Smooth muscle cell (in vitro differentiated cells): Measurements from ENCODE around the gene HNF1B. TPM values are rescaled to one million over a fixed set of nuclear protein-coding genes. Genes with fewer than 3 reads are reported as not detected.

Source experiments
- DNase-seq: peaks from one replicate; lab custom pipeline; 2025; ENCODE audit not compliant: unreplicated experiment; lab: John Stamatoyannopoulos, UW
- H2AFZ ChIP-seq: fragments of 200-600 bp; sonication (generic); 2 replicates; pipeline ENCODE4 v1.6.0; 2016; ENCODE audit warnings: antibody characterized with exemption, low read depth, mild to moderate bottlenecking
- H3F3A ChIP-seq: fragments of 200-600 bp; sonication (generic); 2 replicates; pipeline ENCODE4 v1.6.0; 2017; ENCODE audit warnings: antibody characterized with exemption, low read depth
- H3K27ac ChIP-seq: fragments of 200-600 bp; sonication (generic); 2 replicates; pipeline ENCODE4 v1.5.1; 2016; ENCODE audit warnings: low read depth, mild to moderate bottlenecking
- H3K27me3 ChIP-seq: fragments of 200-600 bp; sonication (generic); 2 replicates; pipeline ENCODE4 v1.6.1; 2016; ENCODE audit warnings: low read depth, mild to moderate bottlenecking
- H3K36me3 ChIP-seq: fragments of 200-600 bp; sonication (generic); 2 replicates; pipeline ENCODE4 v1.5.1; 2016; ENCODE audit warnings: low read depth
- H3K4me1 ChIP-seq: fragments of 200-600 bp; sonication (generic); 2 replicates; pipeline ENCODE4 v1.5.1; 2016; ENCODE audit warnings: low read depth
- H3K4me2 ChIP-seq: fragments of 200-600 bp; sonication (generic); 2 replicates; pipeline ENCODE4 v1.6.0; 2016; ENCODE audit warnings: mild to moderate bottlenecking
- H3K4me3 ChIP-seq: fragments of 200-600 bp; sonication (generic); 2 replicates; pipeline ENCODE4 v1.5.1; 2016; ENCODE audit warnings: mild to moderate bottlenecking
- H3K79me2 ChIP-seq: fragments of 200-600 bp; sonication (generic); 2 replicates; pipeline ENCODE4 v1.6.0; 2016; ENCODE audit warnings: low read depth, mild to moderate bottlenecking
- H3K9ac ChIP-seq: fragments of 200-600 bp; sonication (generic); 2 replicates; pipeline ENCODE4 v1.6.0; 2016; ENCODE audit warnings: low read depth
- H3K9me3 ChIP-seq: fragments of 200-600 bp; sonication (generic); replicated peaks from 2 replicates; pipeline ENCODE4 v1.5.1; 2016; ENCODE audit warnings: low read depth
- H4K20me1 ChIP-seq: fragments of 200-600 bp; sonication (generic); 2 replicates; pipeline ENCODE4 v1.6.0; 2016; ENCODE audit warnings: low read depth
- WGBS: methylation state at CpG from one replicate; pipeline ENCODE4 v1.1.7; 2016; ENCODE audit warnings: low lambda C conversion rate; 5-methylcytosine and 5-hydroxymethylcytosine counted together
- polyA plus RNA-seq: library from polyadenylated mRNA; unstranded; fragments of >200 nt; fragmentation: Nextera tagmentation; extraction: Ambion mirVana; gene quantifications from 2 replicates; pipeline ENCODE4 v1.2.1, GENCODE V29; 2016
- total RNA-seq: library from RNA; depleted of rRNA; stranded (reverse); fragments of >200 nt; gene quantifications from 2 replicates; pipeline ENCODE4 v1.2.3, GENCODE V29; 2014
- TF ChIP-seq, protein P1 (sequence below): fragments of 200-600 bp; sonication (generic); IDR thresholded peaks from 2 replicates; pipeline ENCODE4 v1.5.1; 2017; ENCODE audit warnings: borderline replicate concordance, mild to moderate bottlenecking, antibody characterized with exemption; ENCODE audit not compliant: insufficient read depth, poor library complexity, severe bottlenecking

Gene HNF1B
- total and polyA plus RNA-seq, 2 experiments from 2014 or later: not detected

DNA sequence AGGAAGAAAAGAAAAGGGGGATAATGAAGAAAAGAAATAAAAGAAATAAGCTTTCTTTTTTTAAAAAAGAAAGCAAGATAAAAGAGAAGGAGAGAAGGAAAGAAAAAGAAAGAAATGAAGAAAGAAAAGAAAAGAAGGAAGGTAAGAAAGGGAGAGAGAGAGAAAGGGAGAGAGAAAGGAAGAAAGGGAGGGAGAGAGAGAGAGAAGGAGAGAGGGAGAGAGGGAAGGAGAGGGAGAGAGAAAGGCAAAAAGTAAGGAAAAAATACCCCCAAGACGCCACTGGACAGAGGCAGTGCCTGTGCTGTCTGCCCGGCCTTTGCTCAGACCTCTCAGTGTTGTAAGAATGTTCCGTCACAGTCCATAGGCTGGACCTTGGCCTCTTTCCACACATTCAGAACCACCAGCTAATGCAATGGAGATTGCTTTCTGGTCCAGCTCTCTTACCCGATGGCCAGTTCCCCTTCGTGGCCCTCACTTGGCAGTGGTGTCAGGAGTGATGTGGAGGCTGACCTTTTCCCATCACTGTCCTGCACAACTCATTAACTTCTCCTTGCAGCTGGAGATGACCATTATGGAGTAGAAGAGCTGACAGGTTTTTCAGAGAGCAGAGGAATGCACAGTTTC, 14.3 kb upstream of the HNF1B start:
- no peak for DNase-seq
- Histone ChIP-seq H3K4me1 (no peaks in the 10 kb centered on the region), H2AFZ (no peak overlapping the region), H3K27ac (no peak overlapping the region), H3K79me2 (no peaks in the 10 kb centered on the region), H3K4me2 (no peak overlapping the region), H3K9me3 (no peaks in the 10 kb centered on the region), H3K36me3 (no peaks in the 10 kb centered on the region), H3K9ac (no peak overlapping the region), H4K20me1 (no peaks in the 10 kb centered on the region), H3K27me3 (peaks cover 33% of the 10 kb centered on the region), H3F3A (no peaks in the 10 kb centered on the region), H3K4me3 (no peak overlapping the region)
- WGBS: 90% methylated on average over 5 of the region's 5 CpGs
- TF ChIP-seq, protein P1, sequence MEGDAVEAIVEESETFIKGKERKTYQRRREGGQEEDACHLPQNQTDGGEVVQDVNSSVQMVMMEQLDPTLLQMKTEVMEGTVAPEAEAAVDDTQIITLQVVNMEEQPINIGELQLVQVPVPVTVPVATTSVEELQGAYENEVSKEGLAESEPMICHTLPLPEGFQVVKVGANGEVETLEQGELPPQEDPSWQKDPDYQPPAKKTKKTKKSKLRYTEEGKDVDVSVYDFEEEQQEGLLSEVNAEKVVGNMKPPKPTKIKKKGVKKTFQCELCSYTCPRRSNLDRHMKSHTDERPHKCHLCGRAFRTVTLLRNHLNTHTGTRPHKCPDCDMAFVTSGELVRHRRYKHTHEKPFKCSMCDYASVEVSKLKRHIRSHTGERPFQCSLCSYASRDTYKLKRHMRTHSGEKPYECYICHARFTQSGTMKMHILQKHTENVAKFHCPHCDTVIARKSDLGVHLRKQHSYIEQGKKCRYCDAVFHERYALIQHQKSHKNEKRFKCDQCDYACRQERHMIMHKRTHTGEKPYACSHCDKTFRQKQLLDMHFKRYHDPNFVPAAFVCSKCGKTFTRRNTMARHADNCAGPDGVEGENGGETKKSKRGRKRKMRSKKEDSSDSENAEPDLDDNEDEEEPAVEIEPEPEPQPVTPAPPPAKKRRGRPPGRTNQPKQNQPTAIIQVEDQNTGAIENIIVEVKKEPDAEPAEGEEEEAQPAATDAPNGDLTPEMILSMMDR: no peak

DNA sequence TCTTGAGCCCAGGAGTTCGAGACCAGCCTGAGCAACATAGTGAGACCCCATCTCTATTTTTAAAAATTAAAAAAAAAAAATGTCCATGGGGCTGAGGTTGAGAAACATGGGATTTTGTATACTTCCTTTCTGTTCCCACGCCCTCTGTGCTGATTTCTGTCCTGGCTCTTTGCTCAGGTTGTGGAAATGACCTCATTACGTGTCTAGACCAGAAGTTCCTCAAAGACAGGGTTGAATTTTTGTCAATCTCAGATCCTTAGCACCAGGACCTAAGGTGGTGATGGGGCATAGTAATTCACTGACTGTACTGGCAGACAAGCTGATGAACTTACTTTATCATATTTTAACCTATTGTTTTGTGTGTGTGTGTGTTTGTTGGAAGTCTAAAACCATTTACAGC, 11.2 kb upstream of the HNF1B start:
- no peak overlapping the region for H3K9ac ChIP-seq
- peaks cover 14% of the 10 kb centered on the region for H3K27me3 ChIP-seq
- H3K4me2 ChIP-seq: no peak overlapping the region
- no peak overlapping the region for H3K27ac ChIP-seq
- no peaks in the 10 kb centered on the region for H3K9me3 ChIP-seq
- H3K4me1 ChIP-seq: no peaks in the 10 kb centered on the region
- no peaks in the 10 kb centered on the region for H3K36me3 ChIP-seq
- H2AFZ ChIP-seq: no peak overlapping the region
- no peak for DNase-seq
- H3F3A ChIP-seq: no peaks in the 10 kb centered on the region
- TF ChIP-seq, protein P1: no peak
- no peaks in the 10 kb centered on the region for H4K20me1 ChIP-seq
- WGBS: 92% methylated on average over 3 of the region's 3 CpGs
- H3K4me3 ChIP-seq: no peak overlapping the region
- H3K79me2 ChIP-seq: no peaks in the 10 kb centered on the region

DNA sequence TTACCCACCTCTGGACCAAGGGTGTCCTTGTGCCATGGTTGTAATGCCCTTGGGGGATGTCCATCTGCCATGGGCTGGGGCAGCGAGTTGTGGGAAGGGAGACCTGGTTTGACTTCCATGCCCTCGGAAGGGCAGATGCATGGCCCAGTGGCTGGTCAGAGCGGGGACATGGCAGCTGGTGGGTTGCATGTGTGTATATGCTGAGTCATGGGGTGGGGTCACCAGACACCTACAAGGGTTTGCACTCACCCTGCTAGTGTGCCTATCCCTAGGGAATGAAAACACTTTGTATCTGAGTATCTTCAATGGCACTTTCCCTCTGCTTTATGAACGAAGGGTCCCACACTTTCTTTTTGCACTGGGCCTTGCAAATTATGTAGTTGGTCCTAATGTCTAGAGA, 10.6 kb upstream of the HNF1B start:
- no peak for DNase-seq
- Histone ChIP-seq H3F3A (no peaks in the 10 kb centered on the region), H3K27ac (no peak overlapping the region), H3K79me2 (no peaks in the 10 kb centered on the region), H3K4me3 (no peak overlapping the region), H3K9me3 (no peaks in the 10 kb centered on the region), H4K20me1 (no peaks in the 10 kb centered on the region), H3K36me3 (no peaks in the 10 kb centered on the region), H3K4me2 (no peak overlapping the region), H3K27me3 (peaks cover 19% of the 10 kb centered on the region), H3K4me1 (no peaks in the 10 kb centered on the region), H2AFZ (no peak overlapping the region), H3K9ac (no peak overlapping the region)
- WGBS: 90% methylated on average over 4 of the region's 4 CpGs
- TF ChIP-seq, protein P1: no peak

DNA sequence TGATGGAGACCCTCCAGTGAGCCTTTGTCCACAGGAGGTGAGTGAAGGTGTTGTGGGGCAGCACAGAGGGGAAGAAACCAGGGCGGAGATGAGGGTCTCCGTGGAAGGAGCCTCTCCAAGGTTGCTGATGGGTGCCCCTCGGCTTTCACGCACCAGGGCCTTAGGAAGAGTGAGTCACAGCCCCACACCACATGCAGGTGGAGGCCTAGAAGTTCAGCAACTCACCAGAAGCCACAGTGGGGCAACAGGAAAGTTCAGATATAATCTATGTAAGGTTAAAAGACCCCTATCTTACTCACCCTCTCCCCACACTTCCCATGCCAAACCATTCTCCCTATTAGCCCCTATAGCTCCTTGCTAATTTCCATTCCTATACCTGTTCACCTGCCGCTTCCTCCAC, 9.5 kb upstream of the HNF1B start:
- Histone ChIP-seq H3K27ac (no peak overlapping the region), H3K4me2 (no peak overlapping the region), H3K9ac (no peak overlapping the region), H2AFZ (no peak overlapping the region), H3K4me1 (no peaks in the 10 kb centered on the region), H4K20me1 (no peaks in the 10 kb centered on the region), H3K27me3 (peaks cover 27% of the 10 kb centered on the region), H3K4me3 (no peak overlapping the region), H3F3A (no peaks in the 10 kb centered on the region), H3K36me3 (no peaks in the 10 kb centered on the region), H3K79me2 (no peaks in the 10 kb centered on the region), H3K9me3 (no peaks in the 10 kb centered on the region)
- DNase-seq: no peak
- 95% methylated on average over 5 of the region's 5 CpGs for WGBS
- TF ChIP-seq, protein P1: no peak
